GM18870 (cell line): ENCODE results near the gene PIP4K2A.

Source experiments
- ATAC-seq: cut with Tn5 transposase; IDR thresholded peaks from one replicate; pipeline ENCODE4 v1.9.1; 2021; ENCODE audit warnings: moderate library complexity; ENCODE audit not compliant: unreplicated experiment

Gene PIP4K2A

DNA sequence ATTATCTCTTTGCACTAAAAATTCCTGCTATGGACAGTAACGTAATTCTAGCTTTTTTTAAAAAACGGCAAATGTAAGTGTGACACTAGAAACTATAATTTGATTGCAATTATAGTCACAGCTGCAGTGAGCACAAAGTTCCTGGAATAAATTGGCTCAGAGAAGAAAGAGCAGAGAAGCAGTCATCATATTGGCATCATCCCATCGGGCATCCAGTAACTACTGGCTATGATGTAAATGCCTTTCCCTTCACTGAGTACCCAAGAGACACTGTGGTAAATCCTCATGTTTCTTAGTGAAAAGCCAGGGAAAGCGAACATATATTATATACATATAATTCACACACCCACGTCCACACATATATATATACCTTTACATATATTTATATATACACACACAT, 43.6 kb downstream of the PIP4K2A start:
- no peak for ATAC-seq

DNA sequence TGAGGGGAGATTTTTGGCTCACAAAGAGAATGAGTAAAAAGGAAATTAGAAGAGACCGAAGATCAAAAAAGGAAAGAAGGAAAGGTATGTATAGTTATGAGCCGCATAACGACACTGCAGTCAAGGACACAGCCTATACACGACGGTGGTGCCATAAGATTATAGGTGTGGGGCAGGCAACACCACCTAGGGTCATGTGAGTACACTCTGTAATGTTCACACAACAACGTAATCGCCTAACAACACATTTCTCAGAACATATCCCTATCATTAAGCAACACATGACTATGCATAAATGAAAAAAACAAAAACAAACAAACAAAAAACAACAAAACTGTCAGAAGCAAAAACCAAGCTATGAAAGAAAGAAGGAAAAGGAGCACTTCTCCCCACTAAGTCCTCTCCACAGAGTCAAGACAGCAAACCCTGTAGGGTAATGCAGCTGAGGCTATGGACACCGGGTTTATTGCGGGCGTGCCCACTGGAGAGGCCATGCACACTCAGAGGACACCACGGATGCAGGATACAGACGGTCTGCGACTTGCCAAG, 45.1 kb downstream of the PIP4K2A start:
- ATAC-seq = no peak

DNA sequence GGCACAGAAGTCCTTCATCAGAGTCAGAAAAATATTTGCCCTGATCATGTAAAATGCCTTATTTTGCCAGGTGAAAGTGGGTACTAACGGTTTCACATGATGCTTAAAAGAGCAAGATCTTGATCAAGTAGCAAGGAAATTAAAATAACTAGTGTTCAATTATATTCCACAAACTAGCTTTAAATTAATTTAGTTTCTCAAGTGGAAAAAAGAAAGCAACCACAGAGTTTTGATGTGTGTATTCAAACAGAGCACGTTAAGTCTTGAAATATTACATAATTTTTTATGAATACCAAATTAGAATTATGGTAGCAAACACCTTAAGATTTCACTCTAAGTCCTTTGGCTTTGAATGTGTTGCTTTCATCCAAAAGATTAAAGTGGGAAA, 47.3 kb downstream of the PIP4K2A start:
- ATAC-seq = no peak

DNA sequence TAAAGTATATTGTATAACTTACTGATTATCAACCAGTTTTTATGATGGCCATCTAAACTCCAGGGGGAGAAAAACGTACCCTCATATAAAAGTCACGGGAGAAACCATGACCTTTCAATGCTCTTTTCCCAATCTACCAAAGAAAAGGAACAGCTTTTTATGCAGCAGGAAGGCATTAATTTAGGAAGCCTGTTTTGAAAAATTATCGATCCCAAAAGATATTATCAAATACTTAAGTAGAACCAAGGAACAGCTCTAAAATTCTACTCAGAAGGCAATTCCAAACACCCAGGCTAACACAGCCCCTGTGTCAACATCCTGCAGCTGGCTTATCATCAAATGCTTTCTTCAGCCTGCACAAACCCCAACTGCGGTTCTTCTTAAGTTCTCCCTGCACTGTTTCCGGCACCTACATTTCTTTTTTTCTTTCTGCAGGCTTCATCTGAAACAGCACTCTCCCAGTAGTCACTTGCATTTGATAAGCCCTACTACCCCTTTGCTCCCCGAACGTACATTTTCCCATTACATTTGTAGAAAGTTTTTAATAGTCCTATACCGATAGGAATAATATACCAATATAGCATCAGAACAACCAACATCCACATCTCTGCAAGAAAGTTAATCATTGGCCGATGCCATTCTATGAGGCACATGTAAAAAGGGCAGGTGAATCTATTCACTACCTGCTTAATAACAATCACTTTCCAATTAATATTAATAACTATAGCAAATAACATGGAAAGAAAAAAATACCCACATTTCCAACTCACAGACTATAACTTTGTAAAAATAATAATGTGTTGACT, 47.9 kb downstream of the PIP4K2A start:
- peak; percentile 78 for ATAC-seq

DNA sequence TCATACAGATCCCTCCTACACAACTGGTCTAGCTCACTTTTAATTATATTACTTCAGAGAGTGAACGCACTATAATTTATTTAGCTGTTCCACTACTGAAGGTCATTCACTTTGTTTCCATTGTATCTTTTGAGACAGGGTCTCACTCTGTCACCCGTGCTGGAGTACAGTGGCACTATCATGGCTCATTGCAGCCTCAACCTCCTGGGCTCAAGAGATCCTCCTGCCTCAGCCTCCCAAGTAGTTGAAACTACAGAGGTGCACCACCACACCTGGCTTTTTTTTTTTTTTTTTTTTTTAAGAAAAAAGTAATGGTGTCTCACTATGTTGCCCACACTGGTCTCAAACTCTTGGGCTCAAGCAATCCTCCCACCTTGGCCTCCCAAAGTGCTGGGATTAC, 49.0 kb downstream of the PIP4K2A start:
- no peak for ATAC-seq

DNA sequence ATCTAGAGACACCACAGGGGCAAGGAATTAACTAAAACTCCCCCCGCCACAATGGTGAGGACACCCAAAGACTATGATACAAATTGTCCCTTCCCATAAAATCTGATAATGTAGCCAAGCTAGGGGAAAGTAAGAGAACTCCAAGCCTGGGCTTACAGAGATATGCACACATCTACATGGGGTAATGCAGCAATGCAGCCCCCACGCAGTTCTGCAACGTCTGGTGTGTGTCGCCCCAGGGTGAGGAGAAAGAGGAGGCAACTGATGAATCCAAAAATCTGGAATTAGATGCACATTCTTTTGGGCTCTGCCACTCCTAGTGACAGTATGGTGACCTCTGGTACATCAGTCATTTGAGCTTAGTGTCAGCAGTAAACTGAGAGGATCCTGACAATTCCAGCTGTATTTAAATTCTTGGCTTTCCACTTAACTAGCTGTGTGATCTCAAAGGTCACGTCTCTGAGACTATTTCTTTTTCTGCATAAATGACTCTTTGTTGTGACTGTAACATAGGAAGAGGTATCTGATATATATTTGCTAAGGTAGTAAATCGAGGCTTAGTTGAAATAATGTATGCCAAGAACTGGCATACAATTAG, 51.5 kb downstream of the PIP4K2A start:
- ATAC-seq = no peak

DNA sequence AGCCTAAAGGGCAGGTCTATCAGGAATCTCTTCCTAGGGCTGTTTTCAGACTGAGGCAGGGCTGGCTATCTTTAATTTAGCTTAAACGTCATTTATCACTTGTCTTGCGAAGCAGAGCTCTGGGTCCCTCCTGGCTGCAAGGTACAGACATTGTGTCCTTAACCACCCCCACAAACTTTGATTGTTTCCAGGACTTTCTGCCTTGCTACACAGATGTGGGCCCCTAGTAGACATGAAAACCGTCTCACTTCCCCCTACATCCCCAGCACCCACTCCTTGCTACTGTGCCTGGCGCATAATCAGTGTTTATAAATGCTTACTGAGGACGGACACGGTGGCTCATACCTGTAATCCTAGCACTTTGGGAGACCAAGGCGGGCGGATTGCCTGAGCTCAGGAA, 54.5 kb downstream of the PIP4K2A start:
- ATAC-seq = no peak

DNA sequence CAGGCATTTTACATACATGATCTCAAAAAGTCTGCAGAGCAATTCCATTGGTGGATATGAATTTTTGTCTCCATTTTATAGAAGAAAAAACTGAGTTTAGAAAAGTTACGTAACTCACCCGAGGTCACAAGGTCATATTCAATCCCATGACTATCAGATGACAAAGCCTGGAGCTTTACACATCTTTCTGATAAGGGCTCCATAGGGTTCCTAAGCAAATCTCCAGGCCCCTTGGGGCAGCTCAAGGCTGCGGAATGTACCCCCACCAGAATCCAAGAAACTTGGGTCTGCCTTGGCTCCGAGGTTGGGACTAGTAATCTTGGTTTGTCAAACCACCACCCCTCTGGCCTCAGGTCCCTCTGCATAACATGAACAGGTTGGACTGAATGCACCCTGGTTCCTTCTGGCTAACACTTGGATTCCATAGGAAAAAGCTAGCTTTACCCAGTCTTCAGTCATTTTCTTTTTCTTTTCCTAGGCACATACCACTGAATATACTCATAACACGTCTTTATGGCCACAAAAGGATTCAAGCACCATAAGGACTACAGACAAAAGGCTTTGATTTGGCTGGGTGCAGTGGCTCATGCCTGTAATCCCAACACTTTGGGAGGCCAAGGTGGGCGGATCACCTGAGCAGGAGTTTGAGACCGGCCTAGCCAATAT, 55.5 kb downstream of the PIP4K2A start:
- ATAC-seq = no peak

DNA sequence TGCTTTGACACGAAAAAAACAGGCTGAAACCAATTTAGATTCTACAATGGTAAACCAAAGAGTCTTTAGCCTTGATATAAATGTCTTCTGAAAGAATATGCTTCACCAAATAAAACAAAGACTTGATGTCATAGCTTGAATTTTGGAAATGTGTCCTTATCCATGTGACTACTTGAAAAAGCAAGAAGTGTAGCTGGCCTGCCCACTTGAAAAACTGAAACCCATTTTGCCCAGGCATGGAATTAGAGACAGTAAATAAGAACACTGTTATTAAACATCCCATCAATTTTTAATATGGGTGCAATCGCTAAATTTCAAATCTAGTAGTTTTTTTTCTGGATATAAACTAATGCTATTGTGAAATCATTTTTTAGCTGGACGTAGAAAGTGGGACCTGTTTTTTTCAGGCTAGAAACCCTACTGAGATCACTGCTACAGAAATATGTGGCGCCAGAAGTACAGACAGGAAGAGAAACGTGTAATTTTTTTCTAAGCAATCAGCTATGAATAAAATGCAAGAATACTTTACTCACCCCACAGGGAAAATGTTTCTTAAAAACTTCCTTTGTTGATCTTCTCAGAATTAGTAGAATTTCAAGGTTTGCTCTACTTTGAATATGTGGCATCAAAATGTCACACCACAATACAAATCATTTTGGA, 56.7 kb downstream of the PIP4K2A start:
- ATAC-seq = no peak

DNA sequence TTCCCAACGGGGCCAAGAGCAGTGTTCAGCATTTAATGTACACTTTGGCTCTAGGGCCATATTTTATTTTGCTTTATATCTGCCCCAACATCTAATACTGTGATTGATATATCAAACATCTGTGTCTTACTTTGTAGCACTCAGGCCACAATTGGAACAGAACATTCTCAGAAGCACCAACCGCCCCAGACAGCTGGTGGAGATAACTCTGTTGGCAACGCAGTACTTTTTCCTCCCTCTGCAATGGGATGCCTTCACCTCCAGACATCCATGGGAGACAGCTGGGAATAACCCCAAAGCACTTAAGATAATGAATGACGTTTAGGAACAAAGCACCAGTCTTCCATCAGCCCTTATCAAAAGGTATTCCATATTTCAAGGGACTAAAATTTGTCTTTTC, 57.4 kb downstream of the PIP4K2A start:
- ATAC-seq = no peak

DNA sequence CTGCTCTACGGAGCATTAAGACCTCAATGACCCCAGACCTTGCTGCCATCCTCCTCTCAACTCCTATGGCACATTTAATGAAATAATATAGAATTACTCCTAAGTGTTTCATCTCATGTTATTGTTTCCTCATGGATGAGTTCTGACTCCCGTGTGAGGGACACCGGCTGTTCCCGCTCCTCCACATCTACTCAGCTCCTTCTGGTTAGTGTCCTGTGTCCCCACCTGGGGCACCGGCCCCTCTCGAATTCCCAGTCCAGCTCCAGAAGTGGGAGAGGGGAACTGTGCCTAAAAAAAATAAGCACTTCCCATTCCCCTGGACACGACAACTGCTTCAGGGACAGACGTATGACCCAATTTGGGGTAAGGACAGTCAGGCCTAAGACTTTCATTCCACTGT, 58.3 kb downstream of the PIP4K2A start:
- no peak for ATAC-seq

DNA sequence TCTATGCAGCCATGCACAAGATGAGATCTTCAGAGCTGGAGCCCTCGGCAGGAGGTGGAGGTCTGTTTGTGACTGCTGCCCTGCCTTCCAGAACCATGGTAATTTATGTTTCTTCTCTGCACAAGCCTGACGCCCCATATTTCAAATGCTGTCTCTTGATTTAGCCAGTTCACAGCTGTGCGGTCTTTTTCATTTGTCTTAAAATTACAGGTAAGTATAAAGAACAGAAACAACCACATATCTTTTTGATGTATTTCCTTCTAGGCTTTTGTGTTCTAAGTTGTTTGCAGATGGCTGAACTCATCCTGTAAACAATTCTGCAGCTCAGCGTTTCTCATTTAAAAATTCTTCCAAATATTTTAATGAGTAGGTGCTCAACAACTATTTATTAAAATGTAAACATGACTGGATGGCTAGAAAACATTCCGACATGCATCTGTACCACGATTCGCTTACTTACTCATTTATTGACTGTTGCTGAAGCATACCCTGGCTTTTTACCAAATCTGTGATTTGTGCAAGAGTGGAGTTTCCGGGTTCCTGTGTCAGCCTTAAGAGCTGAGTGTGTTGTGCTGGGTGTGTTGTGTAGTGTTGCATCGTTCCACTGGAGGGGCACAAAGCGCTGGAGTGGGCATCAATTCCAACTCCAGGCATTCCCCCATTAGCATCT, 58.9 kb downstream of the PIP4K2A start:
- ATAC-seq = peak; percentile 36

DNA sequence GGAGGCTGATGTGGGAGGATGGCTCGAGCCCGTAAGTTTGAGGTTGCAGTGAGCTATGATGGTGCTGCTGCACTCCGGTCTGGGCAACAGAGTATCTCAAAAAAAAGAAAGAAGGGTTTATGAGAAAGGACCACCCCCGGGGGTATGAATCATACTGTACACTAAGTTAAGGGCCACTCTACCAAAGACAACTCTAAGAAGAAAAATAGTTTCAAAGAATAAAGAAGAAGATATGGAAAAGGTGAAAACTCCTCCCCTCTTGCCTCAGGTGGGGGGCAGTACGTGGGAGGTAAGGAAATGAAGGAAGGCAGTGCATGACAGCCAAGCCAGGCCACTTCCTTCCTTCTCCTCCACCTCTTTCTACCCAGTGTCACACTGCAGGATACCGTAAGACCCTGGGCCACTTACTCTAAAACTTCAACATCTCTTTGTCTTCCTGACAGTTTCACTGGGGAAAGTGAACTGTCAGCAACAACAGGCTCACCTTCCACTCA, 61.3 kb downstream of the PIP4K2A start:
- ATAC-seq = no peak

DNA sequence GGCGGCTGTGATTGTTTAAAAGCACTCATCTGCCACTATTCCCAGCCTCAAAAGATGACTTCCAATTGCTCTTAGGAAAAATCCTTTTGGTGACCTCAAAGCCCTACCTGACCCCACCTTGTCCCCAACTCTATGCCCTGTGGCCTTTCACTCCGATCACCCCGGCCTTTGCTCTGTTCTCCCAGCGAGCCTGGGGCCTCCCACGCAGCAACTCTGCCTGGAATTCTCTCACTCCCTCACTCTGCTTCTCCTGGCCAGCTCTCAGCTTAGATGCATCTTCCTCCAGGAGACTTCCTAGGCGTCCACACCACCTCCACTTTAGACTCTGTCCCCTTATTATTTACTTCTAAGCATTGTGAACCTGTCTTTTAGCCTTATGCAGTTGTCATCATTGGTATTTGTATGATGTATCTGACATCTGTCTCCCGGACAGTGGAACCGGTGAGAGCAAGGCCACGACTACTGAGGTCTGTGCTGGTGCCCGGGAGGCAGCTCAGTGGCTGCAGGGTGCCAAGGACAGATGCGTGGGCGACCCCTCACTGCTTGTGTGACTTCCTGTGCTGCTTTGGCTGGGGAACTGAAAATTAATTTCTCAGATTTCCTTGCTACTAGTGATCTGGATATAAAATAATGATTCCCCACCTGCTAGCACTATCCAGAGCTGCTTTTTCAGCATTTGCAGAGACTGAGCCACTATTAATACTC, 63.0 kb downstream of the PIP4K2A start:
- ATAC-seq = no peak

DNA sequence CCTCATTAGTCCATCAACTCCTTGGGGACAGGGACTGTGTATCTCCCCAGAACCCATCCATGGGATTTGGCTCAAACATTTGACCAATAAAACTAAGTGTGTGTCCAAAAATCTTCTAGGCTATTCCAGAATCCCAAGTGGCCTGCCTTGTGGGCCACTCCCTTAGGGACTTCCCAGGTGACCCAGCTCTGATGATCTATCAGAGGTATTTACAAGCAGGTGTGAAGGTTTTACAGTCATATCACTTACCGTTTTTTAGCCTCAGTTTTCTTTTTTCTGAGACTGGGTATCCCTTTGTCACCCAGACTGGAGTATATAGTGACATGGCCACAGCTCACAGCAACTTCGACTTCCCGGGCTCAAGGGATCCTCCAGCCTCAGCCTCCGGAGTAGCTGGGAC, 64.4 kb downstream of the PIP4K2A start:
- no peak for ATAC-seq

DNA sequence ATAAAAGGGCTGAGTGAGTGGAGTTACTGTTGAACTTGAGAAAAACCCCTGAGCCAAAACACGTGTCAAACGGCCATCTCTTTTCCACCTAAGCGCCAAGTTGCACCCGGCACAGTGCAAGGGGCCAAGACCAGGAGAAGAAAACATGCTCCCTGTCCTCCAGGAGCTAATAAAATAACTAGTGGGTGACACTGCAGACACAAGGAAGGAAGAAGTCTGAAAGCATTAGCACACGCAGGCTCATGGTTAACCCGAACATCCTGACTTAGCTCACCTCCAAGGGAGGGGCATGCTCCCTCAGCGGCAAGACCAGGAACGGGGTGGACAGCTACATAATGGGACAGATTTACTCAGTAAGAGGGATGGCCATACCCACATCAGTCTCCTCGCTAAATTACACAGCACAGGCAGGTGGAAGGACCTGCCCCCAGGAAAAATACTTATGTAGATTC, 65.0 kb downstream of the PIP4K2A start:
- no peak for ATAC-seq

DNA sequence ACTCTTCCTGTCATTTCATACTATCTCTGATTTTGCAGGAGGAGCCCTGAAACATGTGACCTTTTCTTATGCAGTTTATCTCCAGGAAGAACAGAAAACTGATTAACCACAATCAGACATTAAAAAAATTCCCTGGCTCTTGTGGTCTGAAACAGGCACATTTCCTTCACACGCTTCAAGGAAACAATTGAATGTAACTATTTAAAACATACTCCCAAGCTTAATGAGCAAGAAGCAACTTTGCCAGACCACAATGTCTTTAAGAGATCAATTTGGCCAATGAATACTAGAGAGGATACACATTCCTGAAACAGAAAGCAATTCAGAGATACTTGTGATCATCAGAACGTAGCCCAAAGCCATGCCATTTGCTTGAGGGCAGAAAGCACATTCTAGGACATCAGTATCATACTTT, 65.8 kb downstream of the PIP4K2A start:
- peak; percentile 54 for ATAC-seq

DNA sequence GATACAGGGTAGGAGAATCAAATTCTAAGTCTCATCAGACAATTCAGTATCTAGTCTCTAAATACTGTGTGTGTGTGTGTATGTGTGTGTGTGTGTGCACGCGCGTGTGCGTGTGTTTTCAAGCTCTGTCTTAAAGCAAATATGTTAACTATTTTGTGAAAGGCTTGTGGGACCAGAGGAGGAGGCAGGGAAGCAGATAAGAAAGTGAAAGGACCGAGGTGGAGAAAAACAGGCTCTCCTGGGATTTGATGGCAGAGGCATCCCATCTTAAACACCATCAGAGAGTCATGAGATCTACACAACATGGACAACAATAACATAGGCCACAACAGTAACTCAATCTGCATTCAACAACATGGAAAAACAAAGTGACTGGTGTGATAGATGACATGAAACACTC, 67.1 kb downstream of the PIP4K2A start:
- ATAC-seq = no peak

DNA sequence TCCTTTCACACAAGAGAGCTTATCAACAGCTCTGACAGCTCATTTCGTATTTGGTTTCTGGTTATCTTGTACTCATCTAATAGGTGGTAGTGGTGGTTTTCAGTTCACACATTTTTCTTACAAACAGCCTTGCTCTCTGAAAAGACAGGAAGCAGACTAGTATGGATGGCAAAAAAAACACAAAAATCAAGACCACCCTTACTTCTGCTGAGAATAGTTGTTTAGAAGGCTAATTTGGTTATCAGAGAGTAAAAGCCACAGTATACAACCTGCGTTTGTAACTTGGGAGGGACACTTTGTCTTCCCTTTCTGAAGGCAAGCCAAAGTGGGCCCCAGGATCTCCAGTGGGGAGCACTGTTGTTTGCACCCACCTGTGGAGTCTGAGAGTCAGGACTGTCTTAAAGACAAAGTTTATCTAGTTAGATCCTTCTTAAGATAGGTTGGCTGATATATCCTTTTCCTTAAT, 68.0 kb downstream of the PIP4K2A start:
- ATAC-seq = peak; percentile 71

DNA sequence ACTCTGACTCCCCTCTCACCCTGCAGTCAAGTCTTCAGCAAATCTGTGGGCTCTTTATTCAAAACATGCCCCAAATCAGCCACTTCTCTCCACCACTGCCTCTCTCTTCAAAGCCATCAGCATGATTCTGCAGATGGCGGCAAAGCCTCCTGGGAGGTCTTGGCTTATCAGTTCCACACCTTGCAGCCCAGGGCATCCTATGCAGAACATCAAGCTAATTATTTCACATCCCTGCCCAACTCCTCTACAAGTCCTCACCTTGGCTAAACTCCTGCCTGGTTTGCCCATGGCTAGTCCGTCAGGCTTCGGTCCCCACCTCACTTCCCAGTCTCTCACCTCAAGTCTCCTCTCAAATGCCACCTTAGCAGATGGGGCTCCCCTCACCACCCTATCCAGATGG, 70.2 kb downstream of the PIP4K2A start:
- no peak for ATAC-seq
